Lung (tissue), 12 donors: ENCODE results near the gene DOCK10. TPM values are rescaled to one million over a fixed set of nuclear protein-coding genes. Genes with fewer than 3 reads are reported as not detected.

Experiments used
- ATAC-seq: fragments of 200-7000 bp; cut with Tn5 transposase; one replicate; pipeline ENCODE4 v1.9.1; 2020; ENCODE audit warnings: moderate number of reproducible peaks; ENCODE audit not compliant: insufficient read depth, low FRiP score
- DNase-seq, 3 donors: peaks; one replicate each; pipeline ENCODE4 v3.0.0-alpha.2; 2013 to 2017
- H3K27ac ChIP-seq, 2 donors: one replicate each; pipeline ENCODE4 v1.5.1; 2013; ENCODE audit warnings: mild to moderate bottlenecking in 2 of 2, moderate library complexity in 2 of 2, control low read depth in 1 of 2, inconsistent platforms in 1 of 2, low read depth in 1 of 2, low read length in 1 of 2
- H3K27me3 ChIP-seq, 3 donors: one replicate each; pipeline ENCODE4 v1.5.1; 2013; ENCODE audit warnings: low read length in 2 of 3; ENCODE audit not compliant: control insufficient read depth in 3 of 3, insufficient read depth in 3 of 3
- H3K36me3 ChIP-seq, 4 donors: one replicate each; pipeline ENCODE4 v1.5.1; 2013; ENCODE audit warnings: low read length in 4 of 4, mild to moderate bottlenecking in 1 of 4, moderate library complexity in 1 of 4; ENCODE audit not compliant: control insufficient read depth in 4 of 4, insufficient read depth in 4 of 4
- H3K4me1 ChIP-seq, 5 donors: one replicate each; pipeline ENCODE4 v1.5.1; 2013; ENCODE audit warnings: low read length in 5 of 5, mild to moderate bottlenecking in 2 of 5, moderate library complexity in 1 of 5; ENCODE audit not compliant: control insufficient read depth in 5 of 5, insufficient read depth in 5 of 5
- H3K4me3 ChIP-seq: one replicate; pipeline ENCODE4 v1.5.1; 2013; ENCODE audit warnings: mild to moderate bottlenecking, control low read depth, moderate library complexity
- H3K9ac ChIP-seq, 2 donors: one replicate each; pipeline ENCODE4 v1.5.1; 2013; ENCODE audit warnings: low read length in 2 of 2, control low read depth in 1 of 2; ENCODE audit not compliant: insufficient read depth in 1 of 2
- H3K9me3 ChIP-seq, 4 donors: one replicate each; pipeline ENCODE4 v1.5.1; 2013; ENCODE audit warnings: low read length in 3 of 4, mild to moderate bottlenecking in 1 of 4, moderate library complexity in 1 of 4; ENCODE audit not compliant: control insufficient read depth in 4 of 4, insufficient read depth in 3 of 4
- WGBS, 2 donors: extraction: QIAGEN DNeasy Blood & Tissue Kit; methylation state at CpG; one replicate each; pipeline ENCODE4 v1.1.7; 2013; 5-methylcytosine and 5-hydroxymethylcytosine counted together
- polyA plus RNA-seq, 2 donors: library from polyadenylated mRNA; stranded (reverse); fragments of 200-250 nt; gene quantifications; one replicate each; pipeline ENCODE4 v1.2.1, GENCODE V29; 2013
- total RNA-seq, 2 donors: library from RNA; depleted of rRNA in 1 of 2; stranded (reverse); fragments of >200 nt in 1 of 2; gene quantifications; one replicate each; pipeline ENCODE4 v1.2.1, GENCODE V29; 2014 to 2021
- TF ChIP-seq, protein P1 (sequence below): IDR thresholded peaks from 2 replicates; pipeline ENCODE4 v1.5.1; 2012; ENCODE audit warnings: mild to moderate bottlenecking; ENCODE audit errors: control extremely low read depth, extremely low read depth
- donor health status: control.
- donor health status: control.
- donor health status: Bipolar disorder and iron deficiency.
- donor health status: healthy.
- donor health status: DM: yes; HTN: yes; CAD: no.

The DOCK10 gene
- total and polyA plus RNA-seq, 4 donors: 3.1 to 39.8 (median 18.0) TPM

DNA sequence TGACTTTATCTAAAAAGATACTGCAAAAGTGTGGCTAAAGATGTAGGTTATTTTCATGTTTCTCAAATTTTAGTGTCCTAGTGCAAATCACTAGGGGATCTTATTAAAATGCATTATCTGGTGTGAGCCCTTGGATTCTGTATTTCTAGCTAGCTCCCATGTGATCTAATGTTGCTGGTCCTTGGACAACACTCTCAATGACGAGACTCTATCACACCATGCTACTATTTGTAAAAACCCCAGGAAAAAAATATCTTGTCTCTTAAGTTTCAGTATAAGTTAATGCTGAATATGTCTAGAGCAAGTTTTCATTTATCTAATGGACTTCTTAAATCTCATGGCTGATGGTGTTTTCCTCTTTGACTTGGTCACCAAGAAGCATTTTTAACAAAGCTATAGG, 5.8 kb downstream of the DOCK10 start:
- DNase-seq (no peak), ATAC-seq (no peak)
- Histone ChIP-seq H3K9me3 (no peaks in the 10 kb centered on the region), H3K4me1 (peaks cover 0 to 12% (median 0%) of the 10 kb centered on the region in 5 donors), H3K9ac (no peak overlapping the region), H3K36me3 (no peaks in the 10 kb centered on the region), H3K27ac (no peak overlapping the region), H3K27me3 (peaks cover 0 to 9% (median 0%) of the 10 kb centered on the region in 3 donors), H3K4me3 (no peak overlapping the region)
- WGBS, 2 donors: 89 to 91% methylated on average over 1 of the region's 1 CpG
- TF ChIP-seq, protein P1, sequence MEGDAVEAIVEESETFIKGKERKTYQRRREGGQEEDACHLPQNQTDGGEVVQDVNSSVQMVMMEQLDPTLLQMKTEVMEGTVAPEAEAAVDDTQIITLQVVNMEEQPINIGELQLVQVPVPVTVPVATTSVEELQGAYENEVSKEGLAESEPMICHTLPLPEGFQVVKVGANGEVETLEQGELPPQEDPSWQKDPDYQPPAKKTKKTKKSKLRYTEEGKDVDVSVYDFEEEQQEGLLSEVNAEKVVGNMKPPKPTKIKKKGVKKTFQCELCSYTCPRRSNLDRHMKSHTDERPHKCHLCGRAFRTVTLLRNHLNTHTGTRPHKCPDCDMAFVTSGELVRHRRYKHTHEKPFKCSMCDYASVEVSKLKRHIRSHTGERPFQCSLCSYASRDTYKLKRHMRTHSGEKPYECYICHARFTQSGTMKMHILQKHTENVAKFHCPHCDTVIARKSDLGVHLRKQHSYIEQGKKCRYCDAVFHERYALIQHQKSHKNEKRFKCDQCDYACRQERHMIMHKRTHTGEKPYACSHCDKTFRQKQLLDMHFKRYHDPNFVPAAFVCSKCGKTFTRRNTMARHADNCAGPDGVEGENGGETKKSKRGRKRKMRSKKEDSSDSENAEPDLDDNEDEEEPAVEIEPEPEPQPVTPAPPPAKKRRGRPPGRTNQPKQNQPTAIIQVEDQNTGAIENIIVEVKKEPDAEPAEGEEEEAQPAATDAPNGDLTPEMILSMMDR: no peak

DNA sequence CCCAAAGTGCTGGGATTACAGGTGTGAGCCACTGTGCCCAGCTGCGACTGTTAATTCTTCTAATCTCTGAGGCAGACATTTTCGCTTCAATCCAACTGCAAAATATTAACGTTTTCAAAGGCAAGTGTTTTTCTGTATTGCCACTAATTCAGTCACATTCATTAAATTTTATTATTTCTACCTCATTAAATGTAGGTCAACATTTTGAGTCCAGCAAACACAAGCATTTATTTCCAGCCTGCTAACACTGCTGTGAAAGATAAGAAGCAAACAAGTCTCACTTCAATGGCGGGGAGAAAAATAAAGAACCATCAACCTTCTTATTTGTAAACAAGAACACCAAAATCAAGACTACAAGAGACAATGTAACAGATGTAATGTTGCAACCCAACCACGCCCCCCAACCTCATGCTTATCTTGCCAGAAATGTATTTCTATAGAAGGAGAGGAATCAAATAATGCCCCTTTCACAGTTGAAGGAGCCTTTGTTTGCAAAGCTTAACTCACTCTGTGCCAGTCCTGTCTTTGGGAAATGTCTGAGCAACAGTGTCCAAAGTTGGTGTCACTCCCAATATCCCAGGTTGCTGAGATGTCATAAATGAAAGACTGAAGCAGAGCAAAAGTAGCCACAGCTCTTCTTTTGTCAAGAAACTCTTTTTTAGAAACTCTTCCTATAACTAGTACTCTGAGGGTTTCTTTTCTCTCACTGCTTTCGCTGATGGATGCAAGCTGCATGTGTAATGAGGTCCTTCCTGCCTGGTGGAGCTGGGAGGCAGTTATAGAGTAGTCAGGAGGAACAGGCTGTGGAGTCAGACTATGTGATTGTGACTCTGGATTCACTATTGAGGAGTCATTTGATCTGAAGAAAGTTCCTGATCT, 8.6 kb downstream of the DOCK10 start:
- no peaks in the 10 kb centered on the region for H3K27me3 ChIP-seq
- H3K4me1 ChIP-seq: peaks cover 0 to 3% (median 0%) of the 10 kb centered on the region in 5 donors
- H3K36me3 ChIP-seq: no peaks in the 10 kb centered on the region
- TF ChIP-seq, protein P1: no peak
- H3K4me3 ChIP-seq: no peak overlapping the region
- DNase-seq (no peak), ATAC-seq (no peak)
- 87 to 92% methylated on average over 6 of the region's 6 CpGs for WGBS, 2 donors
- H3K9me3 ChIP-seq: no peaks in the 10 kb centered on the region
- no peak overlapping the region for H3K9ac ChIP-seq
- H3K27ac ChIP-seq: no peak overlapping the region

DNA sequence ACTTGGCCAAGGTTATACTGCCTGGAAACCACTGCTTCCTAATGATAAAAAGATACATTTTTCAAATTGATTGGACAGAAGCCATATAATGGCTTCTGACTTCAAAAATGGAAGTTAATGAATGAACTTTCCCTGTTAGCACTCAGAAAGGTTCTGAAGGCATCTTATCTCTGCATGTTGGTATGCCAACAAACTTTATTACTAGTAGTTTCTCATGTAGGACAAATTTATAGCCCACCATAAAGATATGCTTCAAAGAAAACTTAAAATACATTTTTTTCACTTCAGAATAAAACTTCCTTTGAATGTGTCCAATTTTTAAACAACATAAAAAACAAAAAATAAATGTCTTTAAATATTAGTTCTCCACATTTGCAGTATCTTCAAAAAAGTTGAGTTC, 10.0 kb downstream of the DOCK10 start:
- H3K36me3 ChIP-seq: no peaks in the 10 kb centered on the region
- H3K9ac ChIP-seq: no peak overlapping the region
- no peaks in the 10 kb centered on the region for H3K27me3 ChIP-seq
- DNase-seq (no peak), ATAC-seq (no peak)
- no peaks in the 10 kb centered on the region for H3K9me3 ChIP-seq
- H3K4me1 ChIP-seq: no peaks in the 10 kb centered on the region
- H3K27ac ChIP-seq: no peak overlapping the region
- TF ChIP-seq, protein P1: no peak
- no peak overlapping the region for H3K4me3 ChIP-seq
